ENCODE data around the gene APBA3.

APBA3 gene

GRCh38 chr19:3761382-3762129 is at the start of gene APBA3:
APBA3 (minus strand) TSS chr19:3761692; CDS start chr19:3760264, 1,428 bp downstream.
- Histone ChIP-seq H3K4me1 (ENCODE audit: control insufficient read depth, insufficient read depth, low read length) (peaks cover 3% of the 10 kb centered on the region), H3K9me3 (ENCODE audit: control insufficient read depth, insufficient read depth, low read length) (no peaks in the 10 kb centered on the region), H3K4me3 (ENCODE audit: low read depth, low read length) (peak within 1 kb of the TSS; percentile 97), H3K9ac (ENCODE audit: low read depth, low read length) (peak within 1 kb of the TSS; percentile 95), H3K36me3 (ENCODE audit: control insufficient read depth, insufficient read depth, low read length) (peaks cover 14% of the 10 kb centered on the region), H3K27me3 (ENCODE audit: control insufficient read depth, insufficient read depth, low read length) (no peaks in the 10 kb centered on the region)

GRCh38 chr19:3810708-3811355 is 49.3 kb upstream of the APBA3 start:
- Histone ChIP-seq H3K36me3 (ENCODE audit: control insufficient read depth, insufficient read depth, low read length) (no peaks in the 10 kb centered on the region), H3K27me3 (ENCODE audit: control insufficient read depth, insufficient read depth, low read length) (no peaks in the 10 kb centered on the region), H3K4me3 (ENCODE audit: low read depth, low read length) (no peak overlapping the region), H3K9ac (ENCODE audit: low read depth, low read length) (no peak overlapping the region), H3K4me1 (ENCODE audit: control insufficient read depth, insufficient read depth, low read length) (no peaks in the 10 kb centered on the region), H3K9me3 (ENCODE audit: control insufficient read depth, insufficient read depth, low read length) (no peaks in the 10 kb centered on the region)

GRCh38 chr19:3809881-3810707 is 48.6 kb upstream of the APBA3 start:
- H3K9me3 ChIP-seq (ENCODE audit: control insufficient read depth, insufficient read depth, low read length), result no peaks in the 10 kb centered on the region
- no peak overlapping the region for H3K9ac ChIP-seq (ENCODE audit: low read depth, low read length)
- H3K4me3 ChIP-seq (ENCODE audit: low read depth, low read length), result no peak overlapping the region
- no peaks in the 10 kb centered on the region for H3K4me1 ChIP-seq (ENCODE audit: control insufficient read depth, insufficient read depth, low read length)
- no peaks in the 10 kb centered on the region for H3K27me3 ChIP-seq (ENCODE audit: control insufficient read depth, insufficient read depth, low read length)
- no peaks in the 10 kb centered on the region for H3K36me3 ChIP-seq (ENCODE audit: control insufficient read depth, insufficient read depth, low read length)

- H3K9ac ChIP-seq (ENCODE audit: low read depth, low read length), result no peak overlapping the region
- H3K36me3 ChIP-seq (ENCODE audit: control insufficient read depth, insufficient read depth, low read length), result no peaks in the 10 kb centered on the region
- no peaks in the 10 kb centered on the region for H3K9me3 ChIP-seq (ENCODE audit: control insufficient read depth, insufficient read depth, low read length)
- H3K4me1 ChIP-seq (ENCODE audit: control insufficient read depth, insufficient read depth, low read length), result no peaks in the 10 kb centered on the region
- no peak overlapping the region for H3K4me3 ChIP-seq (ENCODE audit: low read depth, low read length)
- no peaks in the 10 kb centered on the region for H3K27me3 ChIP-seq (ENCODE audit: control insufficient read depth, insufficient read depth, low read length)
These were observed 47.1 kb upstream of the APBA3 start for GRCh38 chr19:3808420-3809143.

- no peak overlapping the region for H3K9ac ChIP-seq (ENCODE audit: low read depth, low read length)
- H3K36me3 ChIP-seq (ENCODE audit: control insufficient read depth, insufficient read depth, low read length), result no peaks in the 10 kb centered on the region
- no peaks in the 10 kb centered on the region for H3K27me3 ChIP-seq (ENCODE audit: control insufficient read depth, insufficient read depth, low read length)
- H3K4me3 ChIP-seq (ENCODE audit: low read depth, low read length), result no peak overlapping the region
- no peaks in the 10 kb centered on the region for H3K9me3 ChIP-seq (ENCODE audit: control insufficient read depth, insufficient read depth, low read length)
- H3K4me1 ChIP-seq (ENCODE audit: control insufficient read depth, insufficient read depth, low read length), result no peaks in the 10 kb centered on the region
These were observed 46.3 kb upstream of the APBA3 start for GRCh38 chr19:3807574-3808354.

GRCh38 chr19:3807131-3807480 is 45.6 kb upstream of the APBA3 start:
- H3K4me1 ChIP-seq (ENCODE audit: control insufficient read depth, insufficient read depth, low read length), result no peaks in the 10 kb centered on the region
- H3K36me3 ChIP-seq (ENCODE audit: control insufficient read depth, insufficient read depth, low read length), result no peaks in the 10 kb centered on the region
- no peak overlapping the region for H3K9ac ChIP-seq (ENCODE audit: low read depth, low read length)
- H3K4me3 ChIP-seq (ENCODE audit: low read depth, low read length), result no peak overlapping the region
- H3K27me3 ChIP-seq (ENCODE audit: control insufficient read depth, insufficient read depth, low read length), result peaks cover under 1% of the 10 kb centered on the region
- H3K9me3 ChIP-seq (ENCODE audit: control insufficient read depth, insufficient read depth, low read length), result no peaks in the 10 kb centered on the region

- no peak overlapping the region for H3K4me3 ChIP-seq (ENCODE audit: low read depth, low read length)
- no peaks in the 10 kb centered on the region for H3K9me3 ChIP-seq (ENCODE audit: control insufficient read depth, insufficient read depth, low read length)
- no peaks in the 10 kb centered on the region for H3K4me1 ChIP-seq (ENCODE audit: control insufficient read depth, insufficient read depth, low read length)
- H3K9ac ChIP-seq (ENCODE audit: low read depth, low read length), result no peak overlapping the region
- H3K36me3 ChIP-seq (ENCODE audit: control insufficient read depth, insufficient read depth, low read length), result no peaks in the 10 kb centered on the region
- peaks cover 5% of the 10 kb centered on the region for H3K27me3 ChIP-seq (ENCODE audit: control insufficient read depth, insufficient read depth, low read length)
These were observed 44.4 kb upstream of the APBA3 start for GRCh38 chr19:3805859-3806258.

GRCh38 chr19:3804429-3804828 is 42.9 kb upstream of the APBA3 start:
- peaks cover 5% of the 10 kb centered on the region for H3K27me3 ChIP-seq (ENCODE audit: control insufficient read depth, insufficient read depth, low read length)
- no peak overlapping the region for H3K9ac ChIP-seq (ENCODE audit: low read depth, low read length)
- no peaks in the 10 kb centered on the region for H3K9me3 ChIP-seq (ENCODE audit: control insufficient read depth, insufficient read depth, low read length)
- H3K36me3 ChIP-seq (ENCODE audit: control insufficient read depth, insufficient read depth, low read length), result no peaks in the 10 kb centered on the region
- H3K4me1 ChIP-seq (ENCODE audit: control insufficient read depth, insufficient read depth, low read length), result no peaks in the 10 kb centered on the region
- no peak overlapping the region for H3K4me3 ChIP-seq (ENCODE audit: low read depth, low read length)

GRCh38 chr19:3803986-3804385 is 42.5 kb upstream of the APBA3 start:
- Histone ChIP-seq H3K9ac (ENCODE audit: low read depth, low read length) (no peak overlapping the region), H3K27me3 (ENCODE audit: control insufficient read depth, insufficient read depth, low read length) (peaks cover 5% of the 10 kb centered on the region), H3K9me3 (ENCODE audit: control insufficient read depth, insufficient read depth, low read length) (no peaks in the 10 kb centered on the region), H3K36me3 (ENCODE audit: control insufficient read depth, insufficient read depth, low read length) (no peaks in the 10 kb centered on the region), H3K4me3 (ENCODE audit: low read depth, low read length) (no peak overlapping the region), H3K4me1 (ENCODE audit: control insufficient read depth, insufficient read depth, low read length) (no peaks in the 10 kb centered on the region)

GRCh38 chr19:3803114-3803888 is 41.8 kb upstream of the APBA3 start:
- no peaks in the 10 kb centered on the region for H3K36me3 ChIP-seq (ENCODE audit: control insufficient read depth, insufficient read depth, low read length)
- H3K9me3 ChIP-seq (ENCODE audit: control insufficient read depth, insufficient read depth, low read length), result no peaks in the 10 kb centered on the region
- H3K4me3 ChIP-seq (ENCODE audit: low read depth, low read length), result no peak overlapping the region
- peaks cover 5% of the 10 kb centered on the region for H3K27me3 ChIP-seq (ENCODE audit: control insufficient read depth, insufficient read depth, low read length)
- H3K4me1 ChIP-seq (ENCODE audit: control insufficient read depth, insufficient read depth, low read length), result no peaks in the 10 kb centered on the region
- H3K9ac ChIP-seq (ENCODE audit: low read depth, low read length), result no peak overlapping the region

Measured in iPS-15b (cell line).